Cerebellar cortex (tissue), 1 donor: ENCODE data around the gene CXCL17.

Source experiments
- DNase-seq: peaks from one replicate; pipeline ENCODE4 v3.0.0-alpha.2; 2015; ENCODE audit warnings: low spot score

CXCL17 gene

DNA sequence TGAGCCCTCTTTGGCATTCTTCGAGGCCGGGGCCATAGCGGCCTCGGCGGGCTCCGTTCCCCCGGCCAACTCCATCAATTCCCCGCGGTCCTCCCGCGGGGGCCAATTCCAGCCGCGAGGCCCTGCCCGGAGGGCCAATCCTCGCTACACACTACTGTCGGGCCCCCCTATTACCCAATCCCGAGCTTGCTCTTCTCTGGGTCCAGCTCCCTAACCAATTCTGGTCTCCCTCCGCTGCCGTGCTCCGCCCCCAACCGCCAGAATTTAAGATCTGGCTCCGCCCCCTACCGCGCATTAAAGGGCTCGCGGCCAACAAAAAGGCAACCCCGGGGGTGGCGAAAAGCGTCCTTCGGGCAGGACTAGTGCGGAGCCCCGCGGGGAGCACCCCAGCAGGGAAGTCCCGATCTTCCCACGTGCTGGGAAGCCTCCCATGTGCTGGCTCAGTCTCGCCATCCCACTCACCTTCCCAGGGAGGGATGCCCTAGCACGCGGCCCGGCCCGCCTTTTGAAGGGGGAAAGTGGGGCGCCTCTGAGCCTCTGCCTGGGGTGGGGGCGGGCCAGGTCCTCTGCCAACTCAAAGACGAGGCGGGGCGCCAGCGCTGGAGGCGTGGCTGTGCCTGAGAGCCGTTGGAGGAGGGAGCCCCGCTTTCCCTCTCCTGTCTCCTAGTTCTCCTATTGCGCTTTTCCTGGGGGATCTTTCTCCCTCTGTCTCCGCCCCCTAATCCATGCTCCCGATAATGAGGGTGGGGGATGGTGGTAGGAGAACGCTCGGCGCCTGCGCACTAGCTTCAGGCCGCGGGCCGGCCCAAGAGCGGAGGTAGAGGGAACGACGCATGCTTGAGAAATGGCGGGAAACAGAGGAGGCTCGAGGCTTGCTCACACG, 19.0 kb downstream of the CXCL17 start:
- peak; percentile 96 for DNase-seq

DNA sequence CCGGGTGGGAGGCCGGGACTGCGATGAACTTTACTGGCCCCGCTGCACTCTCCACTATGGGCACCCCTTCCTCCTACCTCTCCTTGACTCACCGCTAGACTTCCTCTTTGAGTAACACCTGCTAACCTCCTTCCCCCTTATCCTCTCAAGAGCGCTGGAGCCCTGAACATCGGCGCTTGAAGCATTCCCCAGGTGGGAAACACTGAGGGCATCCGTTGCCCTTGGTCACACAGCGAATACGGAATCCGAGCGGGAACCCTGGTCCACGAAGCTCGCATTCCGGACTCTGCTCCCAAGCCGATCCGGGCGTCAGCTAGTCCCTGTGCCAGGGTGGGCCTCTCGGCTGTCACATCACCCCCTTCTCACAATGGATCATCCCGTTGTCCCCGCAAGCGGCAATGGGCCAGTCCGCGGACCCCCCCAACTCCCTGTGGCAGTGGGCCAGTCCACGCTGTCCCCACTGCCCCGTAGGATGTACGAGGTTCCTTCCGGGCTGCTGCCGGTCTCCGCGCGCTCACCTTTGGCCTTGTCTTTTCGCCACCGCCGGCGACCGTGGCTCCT, 19.8 kb downstream of the CXCL17 start:
- DNase-seq, result peak; percentile 62

DNA sequence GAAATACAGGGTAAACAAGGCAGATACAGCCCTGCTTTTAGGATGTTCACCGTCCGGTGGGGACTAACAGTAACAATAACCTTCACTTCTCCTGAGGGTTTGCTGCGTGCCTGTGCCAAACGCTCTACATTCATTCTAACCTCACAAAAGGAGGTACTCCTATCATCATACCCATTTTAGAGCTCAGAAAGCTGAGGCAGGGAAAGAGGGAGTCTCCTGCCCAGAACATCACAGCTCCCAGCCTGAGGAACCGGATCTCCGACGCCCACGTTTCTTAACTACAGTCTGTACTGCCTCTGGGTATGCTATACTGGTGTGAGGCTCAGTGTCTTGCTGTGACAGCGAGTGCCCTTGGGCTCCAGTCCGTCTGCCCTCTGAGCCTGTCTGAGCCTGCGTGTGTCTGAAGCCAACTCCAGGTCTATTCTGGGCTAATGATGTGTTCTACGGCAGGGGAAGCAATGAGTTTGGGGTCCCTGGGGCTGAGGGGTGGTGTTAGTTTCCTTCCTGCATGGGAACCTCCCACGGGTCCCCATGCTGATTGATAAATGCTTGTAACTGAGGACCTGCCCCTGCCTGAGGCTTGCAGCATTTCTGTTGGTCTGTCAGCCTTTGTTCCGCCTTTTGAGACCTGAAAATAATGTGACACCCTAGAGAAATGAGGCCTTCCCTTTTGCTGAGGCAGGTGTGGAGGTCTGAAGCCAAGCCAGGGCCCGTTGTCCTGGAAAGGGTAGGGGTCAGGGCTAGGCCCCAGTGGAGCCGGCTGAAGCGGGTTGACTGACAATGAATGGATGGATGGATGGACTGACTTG, 20.4 kb downstream of the CXCL17 start:
- peak; percentile 31 for DNase-seq

DNA sequence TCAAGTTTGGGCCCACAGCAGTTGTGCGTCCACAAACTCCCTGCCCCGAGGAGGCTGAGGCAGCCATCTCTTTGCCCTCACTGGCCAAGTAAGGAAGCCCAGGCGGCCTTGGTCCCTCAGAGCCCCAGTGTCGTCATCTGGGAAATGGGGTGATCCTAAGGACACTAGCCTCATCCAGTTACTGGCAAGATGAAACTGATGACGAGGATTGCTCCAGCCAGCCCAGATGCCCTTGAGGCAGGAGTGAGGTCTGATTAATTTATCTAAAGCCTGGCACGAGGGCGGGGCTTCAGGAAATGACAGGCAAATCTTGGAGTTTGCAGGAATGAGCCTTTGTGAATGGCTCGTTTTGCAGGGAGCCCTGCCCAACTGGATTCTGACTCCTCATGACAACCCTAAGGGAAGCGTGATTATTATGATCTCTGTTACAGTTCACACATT, 21.1 kb downstream of the CXCL17 start:
- no peak for DNase-seq

DNA sequence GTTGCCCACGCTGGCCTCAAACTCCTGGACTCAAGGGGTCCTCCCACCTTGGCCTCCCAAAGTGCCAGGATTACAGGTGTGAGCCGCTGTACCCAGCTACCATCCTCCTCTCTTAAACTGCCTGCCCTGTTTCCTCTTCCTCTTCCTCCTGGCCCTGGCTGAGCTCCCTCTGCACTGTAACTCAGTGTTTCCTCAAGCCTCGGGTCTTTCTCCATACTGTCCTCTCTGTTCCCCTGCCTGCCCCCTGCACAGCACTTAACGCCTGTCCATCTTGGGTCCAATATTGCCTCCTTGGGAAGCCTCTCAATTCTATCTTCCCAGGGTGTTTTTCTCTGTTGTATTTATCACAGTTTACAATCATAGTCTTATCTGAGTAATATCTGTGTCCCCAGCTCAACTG, 21.6 kb downstream of the CXCL17 start:
- no peak for DNase-seq

DNA sequence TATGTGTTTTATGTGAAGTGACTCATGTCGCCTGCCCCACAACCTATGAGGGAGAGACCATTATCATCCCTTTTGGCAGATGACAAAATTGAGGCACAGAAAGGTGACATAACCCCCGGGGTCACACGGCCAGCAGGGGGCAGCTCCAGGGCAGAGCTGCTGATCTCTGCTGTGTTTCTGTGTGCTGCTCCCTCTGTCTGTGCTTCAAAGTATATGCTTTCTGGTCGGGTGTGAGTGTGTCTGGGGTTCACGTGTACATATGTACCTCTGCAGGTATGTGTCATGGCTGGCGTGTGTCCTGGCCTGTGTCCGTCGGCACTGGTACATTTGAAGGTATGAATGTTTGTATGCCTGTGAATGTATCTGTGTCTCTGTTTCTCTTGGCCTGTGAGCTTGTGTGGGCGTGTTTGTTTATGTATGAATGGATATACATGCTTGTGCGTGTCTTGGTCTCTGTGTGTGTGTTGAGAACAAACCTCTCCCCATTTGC, 22.6 kb downstream of the CXCL17 start:
- DNase-seq, result peak; percentile 47

DNA sequence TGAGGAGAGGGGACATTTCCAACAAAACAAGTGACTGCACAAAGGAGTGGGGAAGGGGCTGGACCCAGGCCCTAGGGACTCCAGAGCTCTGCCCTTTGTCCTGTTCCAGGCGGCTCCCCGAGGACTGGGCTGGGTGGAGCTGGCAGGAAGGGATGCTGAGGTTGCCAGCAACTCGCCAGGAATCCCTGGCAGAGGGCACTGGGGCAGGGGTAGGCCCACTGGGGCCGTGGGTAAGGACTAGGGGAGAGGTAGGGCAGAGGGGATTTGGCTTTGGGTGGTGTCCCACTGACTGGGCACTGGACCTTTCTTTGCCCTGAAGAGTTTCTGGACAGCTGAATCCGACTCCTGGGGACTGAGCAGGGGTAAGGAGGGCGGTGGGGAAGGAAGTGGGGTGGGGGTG, 23.4 kb downstream of the CXCL17 start:
- no peak for DNase-seq

DNA sequence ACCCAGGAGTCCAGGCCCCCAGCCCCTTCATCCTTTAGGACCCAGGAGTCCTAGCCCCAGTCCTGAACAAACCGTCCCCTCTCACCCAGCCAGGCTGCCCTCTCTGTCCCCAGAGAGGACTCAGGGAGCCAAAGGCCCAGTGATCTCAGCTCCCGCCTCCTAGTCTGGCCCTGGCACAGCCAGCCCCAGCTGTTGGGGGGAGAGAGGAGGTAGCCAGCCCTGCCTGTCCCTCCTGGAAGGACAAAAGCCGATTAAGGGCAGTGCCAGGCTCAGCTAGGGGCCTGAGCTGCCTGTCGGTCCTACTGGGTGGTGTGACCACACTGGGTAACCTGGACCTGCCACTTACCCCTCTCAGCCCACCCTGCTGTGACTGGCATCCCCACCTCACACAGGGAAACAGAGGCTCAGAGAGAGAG, 30.1 kb downstream of the CXCL17 start:
- no peak for DNase-seq

DNA sequence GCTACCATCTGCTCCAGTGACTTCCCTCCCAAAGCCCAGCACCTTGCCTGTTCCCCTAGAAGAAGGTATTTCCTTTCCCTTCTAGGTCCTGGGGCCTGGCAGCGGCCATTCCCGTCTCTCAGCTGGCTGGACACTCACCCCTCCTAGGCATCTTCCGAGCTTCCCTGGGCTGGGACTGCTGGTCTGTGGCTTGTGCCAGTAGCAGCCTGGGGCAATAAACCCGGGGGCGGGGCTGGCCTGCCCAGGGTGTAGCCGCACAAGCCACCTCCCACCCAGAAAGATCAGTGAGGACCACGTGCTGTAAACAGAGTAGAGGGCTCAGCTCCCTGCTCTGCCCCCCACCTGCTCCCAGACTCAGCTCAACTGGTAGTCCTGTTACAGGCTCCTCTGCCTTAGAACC, 30.5 kb downstream of the CXCL17 start:
- DNase-seq, result no peak

DNA sequence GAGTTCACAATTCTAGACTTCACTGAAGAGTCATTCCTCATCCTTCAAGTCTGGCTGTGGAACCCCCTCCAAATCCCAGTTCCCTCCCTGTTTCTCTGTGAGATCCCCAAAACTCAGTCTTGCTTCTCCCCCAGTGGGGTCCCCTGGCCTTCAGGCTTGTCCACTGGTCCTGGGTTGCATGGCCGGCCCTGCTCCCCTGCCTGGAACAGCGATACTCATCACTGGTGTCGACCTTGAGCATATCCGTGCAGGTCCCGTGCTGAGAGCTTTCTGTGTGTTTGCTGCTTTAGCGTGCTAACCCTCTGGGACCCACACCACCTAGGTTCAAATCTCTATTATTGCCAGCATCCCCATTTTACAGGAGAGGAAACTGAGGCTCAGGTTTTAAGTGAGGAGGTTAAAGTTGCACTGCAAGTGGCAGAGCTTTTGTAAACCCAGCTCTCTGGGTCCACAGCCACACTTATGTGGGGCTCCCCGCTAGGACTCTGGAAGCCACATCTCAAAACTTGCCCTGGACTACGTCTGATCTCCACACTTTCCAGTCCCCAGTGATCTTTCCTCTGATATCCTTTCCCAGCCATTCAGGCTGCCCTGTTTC, 31.1 kb downstream of the CXCL17 start:
- DNase-seq, result no peak

DNA sequence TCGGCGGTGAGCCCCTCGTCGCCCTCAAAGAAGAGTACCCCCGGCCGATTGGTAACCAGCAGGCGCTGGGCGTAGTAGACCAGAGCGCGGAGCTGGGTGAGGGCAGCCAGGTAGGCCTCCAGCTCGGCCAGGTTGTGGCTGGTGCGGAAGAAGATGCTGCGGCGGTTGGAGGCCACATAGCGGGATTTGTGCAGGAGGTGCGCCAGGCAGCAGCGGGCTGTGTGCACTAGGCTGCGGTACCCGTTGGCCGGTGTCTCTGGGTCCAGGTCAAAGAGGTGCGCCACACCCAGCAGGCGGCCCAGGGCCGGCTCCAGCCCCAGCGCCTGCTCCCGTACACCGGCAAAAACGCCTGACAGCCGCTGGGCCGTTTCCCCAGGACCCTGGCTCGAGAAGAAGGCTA, 32.4 kb downstream of the CXCL17 start:
- no peak for DNase-seq

DNA sequence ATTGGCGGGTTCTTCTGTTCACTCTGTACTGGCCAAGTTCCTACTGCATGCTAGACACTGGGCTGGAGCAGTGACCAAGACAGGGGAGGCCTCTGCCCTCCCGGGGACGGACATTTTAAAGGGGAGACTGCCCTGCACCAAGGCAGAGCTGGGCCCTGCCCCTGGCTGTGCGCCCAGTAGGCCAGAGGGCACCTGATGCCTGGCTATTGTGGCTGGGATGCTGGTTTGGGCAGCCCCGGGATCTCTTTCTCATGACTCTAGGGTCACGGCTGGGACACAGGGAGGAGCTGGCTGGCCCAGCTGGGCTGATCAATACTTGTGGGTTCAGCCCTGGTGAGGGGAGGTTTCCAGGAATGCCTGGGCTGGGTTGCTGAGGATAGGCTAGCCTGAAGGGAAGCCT, 33.3 kb downstream of the CXCL17 start:
- no peak for DNase-seq

DNA sequence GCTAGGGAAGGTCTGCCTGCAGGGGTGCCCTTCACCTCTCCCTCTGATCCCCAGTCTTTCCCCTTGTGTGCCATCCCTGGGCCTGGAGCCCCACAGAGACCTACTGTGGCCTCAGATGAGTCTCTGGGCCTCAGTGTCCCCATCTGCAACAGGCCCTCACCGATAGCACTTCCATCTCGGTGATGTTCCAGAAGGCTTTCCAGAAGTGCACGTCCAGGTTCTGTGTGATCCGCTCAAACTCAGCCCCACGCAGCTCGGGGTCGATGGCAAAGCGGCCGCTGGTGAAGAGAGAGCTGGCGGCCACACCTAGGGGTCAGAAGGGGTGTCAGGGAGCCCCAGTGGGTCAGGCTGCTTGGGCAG, 35.0 kb downstream of the CXCL17 start:
- DNase-seq, result no peak

DNA sequence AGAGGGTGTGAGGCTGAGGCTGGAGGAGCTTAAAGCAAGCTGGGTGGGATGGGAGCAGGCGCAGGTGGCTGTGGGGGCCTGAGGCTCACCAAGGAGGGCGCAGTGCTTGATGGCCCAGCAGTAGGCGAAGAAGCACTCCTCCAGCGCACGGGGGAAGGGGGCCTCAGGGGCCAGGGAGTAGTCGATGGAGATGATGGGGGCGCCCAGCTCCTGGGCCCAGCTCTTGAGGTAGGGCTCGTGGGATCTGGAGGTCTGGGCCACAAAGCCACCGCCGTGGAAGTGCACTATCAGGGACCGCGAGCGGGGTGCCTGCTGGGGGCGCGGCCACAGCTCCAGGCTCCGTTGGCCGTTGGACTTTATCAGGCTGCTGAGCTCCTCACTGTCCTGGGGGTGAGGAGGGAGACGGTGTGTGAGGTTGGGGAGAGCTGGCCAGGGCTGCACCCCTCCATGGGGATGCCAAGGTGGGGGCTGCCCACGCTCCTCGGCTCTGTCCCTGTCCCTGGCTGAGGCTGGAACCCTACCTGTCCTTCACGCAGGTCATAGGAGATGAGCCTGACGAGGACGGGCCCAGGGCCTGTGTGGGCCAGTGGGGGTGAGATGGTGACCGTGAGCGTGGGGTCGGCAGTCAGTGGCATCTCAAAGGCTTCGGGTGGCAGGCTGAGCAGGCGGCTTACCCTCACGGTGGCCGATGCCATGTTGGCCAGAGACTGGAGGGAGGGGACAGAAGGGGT, 35.5 kb downstream of the CXCL17 start:
- DNase-seq, result no peak

DNA sequence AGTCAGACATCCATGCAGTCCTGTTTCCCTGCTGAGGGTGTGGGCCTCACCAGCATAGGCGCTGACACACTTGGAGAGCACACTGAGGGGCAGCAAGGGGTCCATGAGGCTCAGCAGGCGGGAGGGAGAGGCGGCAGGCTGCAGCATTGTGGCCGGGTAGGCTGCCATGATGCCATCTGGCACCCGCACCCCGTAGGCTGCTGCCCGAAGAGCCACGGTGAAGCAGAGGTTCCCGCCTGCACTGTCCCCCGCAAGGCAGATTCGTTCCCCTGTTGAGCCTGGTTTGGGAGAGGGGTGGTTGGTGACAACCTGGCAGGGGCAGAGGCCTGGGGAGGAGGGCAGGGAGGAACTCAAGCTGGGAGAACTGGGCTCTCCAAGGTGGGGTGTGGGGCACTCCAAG, 36.6 kb downstream of the CXCL17 start:
- no peak for DNase-seq

DNA sequence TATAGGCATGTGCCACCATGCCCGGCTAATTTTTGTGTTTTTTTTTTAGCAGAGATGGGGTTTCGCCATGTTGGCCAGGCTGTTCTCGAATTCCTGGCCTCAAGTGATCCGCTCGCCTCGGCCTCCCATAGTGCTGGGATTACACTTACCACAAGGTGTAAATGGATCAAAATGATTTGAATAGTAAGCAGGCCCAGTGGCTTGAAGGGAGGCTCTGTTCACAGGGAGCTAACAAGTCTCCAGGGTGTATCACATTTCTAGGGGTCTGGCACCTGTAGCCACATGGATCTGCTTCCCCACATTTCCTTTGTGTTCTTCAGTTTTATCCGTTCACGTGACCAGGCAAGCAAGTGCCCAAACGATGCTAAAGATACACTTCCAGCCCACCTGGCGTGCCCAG, 39.2 kb downstream of the CXCL17 start:
- no peak for DNase-seq

DNA sequence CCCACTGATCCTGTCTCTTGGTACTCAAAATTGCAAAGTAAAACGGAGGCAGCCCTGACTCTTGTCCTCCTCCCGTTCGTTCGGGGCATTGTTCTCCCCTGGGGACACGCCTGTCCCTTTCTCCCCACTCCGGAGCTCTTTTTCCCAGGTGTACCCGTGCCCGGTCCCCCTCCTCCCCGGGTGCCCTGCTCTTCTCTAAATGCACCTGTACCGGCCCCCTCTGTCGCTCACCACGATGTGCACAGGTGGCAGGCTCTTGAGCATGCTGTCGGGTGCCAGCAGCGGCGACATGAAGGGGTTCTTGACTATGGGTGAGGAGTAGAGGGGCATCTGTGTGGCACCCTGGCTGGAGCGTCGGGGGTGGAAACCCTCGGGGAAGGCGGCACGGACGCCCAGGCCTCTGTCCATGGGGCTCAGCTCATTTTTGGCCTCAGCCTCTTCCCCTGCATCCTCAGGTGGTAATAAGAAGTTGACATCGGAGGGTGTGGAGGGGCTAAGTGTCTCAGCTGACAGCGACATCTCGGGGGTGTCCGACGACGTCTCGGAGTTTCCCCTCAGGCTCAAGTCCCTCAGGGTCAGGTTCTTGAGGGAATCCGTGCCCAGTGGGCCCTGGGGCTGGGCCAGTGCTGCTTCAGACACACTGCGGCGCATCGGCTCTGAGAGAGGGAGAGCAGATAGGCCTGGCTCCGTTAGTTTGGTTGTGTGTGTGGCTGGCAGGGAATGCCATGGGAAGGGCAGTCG, 40.2 kb downstream of the CXCL17 start:
- DNase-seq, result peak; percentile 38

DNA sequence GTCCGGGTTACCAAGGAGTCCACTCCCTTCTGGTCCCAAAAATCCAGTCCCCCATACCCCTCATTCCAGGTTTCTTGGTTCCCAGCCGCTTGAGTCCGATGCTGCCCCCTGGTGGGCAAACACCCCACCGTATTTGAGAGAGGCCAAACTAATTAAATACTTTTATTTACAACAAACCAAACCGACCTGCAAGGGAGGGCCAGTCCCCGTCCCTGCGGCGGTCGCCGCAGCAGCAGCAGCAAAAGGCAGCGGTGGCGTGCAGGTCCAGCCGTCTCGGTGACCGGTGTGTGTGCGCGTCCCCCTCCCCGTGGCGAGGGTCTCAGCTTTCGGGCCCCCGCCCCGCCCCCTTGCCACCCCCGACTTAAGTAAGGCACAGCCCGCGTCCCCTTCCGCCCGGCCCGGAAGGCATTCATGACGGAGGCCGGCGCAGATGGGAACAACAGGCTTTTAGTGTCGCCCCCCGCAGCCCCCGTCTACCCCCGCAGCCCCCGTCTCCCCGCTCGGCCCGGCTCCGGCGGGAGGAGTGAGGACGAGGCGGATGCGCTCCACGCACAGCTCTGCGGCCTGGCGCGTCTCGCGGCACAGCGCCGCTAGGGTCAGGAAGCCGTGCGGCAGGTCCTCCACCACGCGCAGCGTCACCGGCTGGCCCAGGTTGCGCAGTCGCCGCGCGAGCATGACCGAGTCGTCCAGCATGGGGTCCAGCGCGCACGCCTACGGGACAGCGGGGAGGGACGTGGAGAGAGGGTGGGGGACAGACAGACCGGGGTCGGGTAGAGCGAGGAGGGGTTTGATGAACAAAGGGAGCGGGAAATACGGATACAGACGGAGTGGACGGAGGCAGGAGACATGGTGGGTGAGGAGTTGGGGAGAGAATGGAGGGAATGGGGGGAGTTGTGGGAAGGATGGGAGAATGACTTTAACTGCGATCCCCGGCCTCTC, 41.1 kb downstream of the CXCL17 start:
- peak; percentile 82 for DNase-seq

DNA sequence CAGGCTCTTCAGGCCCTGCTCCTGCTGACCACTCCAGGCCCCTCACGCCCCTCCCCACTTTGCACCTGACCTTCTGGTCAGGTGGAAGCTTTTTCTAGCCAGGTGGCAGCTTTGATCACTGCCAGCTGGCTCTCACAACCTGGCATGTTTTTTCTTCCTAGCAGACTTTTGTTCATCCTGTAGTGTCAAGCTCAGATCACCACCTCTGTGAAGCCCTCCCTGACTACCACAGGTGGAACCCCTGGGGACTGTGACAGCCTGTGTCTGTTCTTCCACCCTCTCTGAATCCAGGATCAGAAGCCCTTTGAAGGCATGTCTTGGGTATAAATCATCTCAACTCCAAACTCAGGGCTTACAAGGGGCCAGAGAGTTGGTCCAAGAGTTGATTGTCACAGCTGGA, 42.3 kb downstream of the CXCL17 start:
- no peak for DNase-seq
